Hepatocyte (in vitro differentiated cells): Measurements from ENCODE around the gene FCHO1.

ENCODE experiments used
- CTCF ChIP-seq: fragments of 200-600 bp; sonication (generic); IDR thresholded peaks from 2 replicates; pipeline ENCODE4 v1.5.1; 2016; ENCODE audit warnings: antibody characterized with exemption, mild to moderate bottlenecking; ENCODE audit not compliant: poor library complexity
- EZH2 ChIP-seq: fragments of 200-600 bp; sonication (generic); IDR thresholded peaks from 2 replicates; pipeline ENCODE4 v1.6.1; 2016; ENCODE audit warnings: antibody characterized with exemption, mild to moderate bottlenecking, borderline replicate concordance

GRCh38 chr19:17811103-17811502 is 59.8 kb downstream of the FCHO1 start:
- no peak for TF ChIP-seq CTCF
- TF ChIP-seq EZH2 = no peak
